GM21576 (cell line): ENCODE measurements around the gene GNG3.
"Not testable (repeated sequence)": the region's sequence is repeated elsewhere in the genome, so short reads cannot be mapped to it uniquely, and the experiment has no call there.

Experiments used
- ATAC-seq: cut with Tn5 transposase; IDR thresholded peaks from one replicate; pipeline ENCODE4 v1.9.1; 2021; ENCODE audit warnings: mild to moderate bottlenecking, moderate library complexity; ENCODE audit not compliant: unreplicated experiment

The GNG3 gene

GRCh38 chr11:62687508-62688396 is 19.7 kb upstream of the GNG3 start:
- ATAC-seq, result no peak

GRCh38 chr11:62688491-62688890 is 19.0 kb upstream of the GNG3 start:
- no peak for ATAC-seq

GRCh38 chr11:62689421-62690183 is 17.9 kb upstream of the GNG3 start, which contains the start of gene LRRN4CL:
LRRN4CL (minus strand) TSS chr11:62689530; CDS start chr11:62688508, 1,022 bp downstream.
- ATAC-seq, result no peak

GRCh38 chr11:62693624-62694023 is 13.9 kb upstream of the GNG3 start:
- ATAC-seq, result not testable (repeated sequence)

GRCh38 chr11:62694455-62695167 is 12.9 kb upstream of the GNG3 start:
- no peak for ATAC-seq

GRCh38 chr11:62702246-62702645 is 5.2 kb upstream of the GNG3 start:
- ATAC-seq, result no peak

- ATAC-seq, result not testable (repeated sequence)
These were observed 3.6 kb upstream of the GNG3 start for GRCh38 chr11:62703921-62704320.

- no peak for ATAC-seq
These were observed 2.1 kb upstream of the GNG3 start for GRCh38 chr11:62705413-62705812.

GRCh38 chr11:62705880-62706849 is 1.3 kb upstream of the GNG3 start:
- ATAC-seq, result peak; percentile 47

GRCh38 chr11:62706850-62707247 is 627 bp upstream of the GNG3 start:
- no peak for ATAC-seq

- no peak for ATAC-seq
These were observed 916 bp downstream of the GNG3 start for GRCh38 chr11:62708392-62708791.

- ATAC-seq, result no peak
These were observed 1.3 kb downstream of the GNG3 start for GRCh38 chr11:62708793-62709192.

- ATAC-seq, result peak; percentile 59
These were observed 1.9 kb downstream of the GNG3 start for GRCh38 chr11:62709247-62710000.

- ATAC-seq, result no peak
These were observed 2.5 kb downstream of the GNG3 start for GRCh38 chr11:62710001-62710345.

GRCh38 chr11:62712276-62712812 is 4.9 kb downstream of the GNG3 start:
- ATAC-seq, result no peak

- ATAC-seq, result no peak
These were observed 5.4 kb downstream of the GNG3 start for GRCh38 chr11:62712861-62713260.

GRCh38 chr11:62713343-62713742 is 5.9 kb downstream of the GNG3 start:
- no peak for ATAC-seq

GRCh38 chr11:62715150-62716130 is 8.0 kb downstream of the GNG3 start:
- no peak for ATAC-seq
